Karpas-422 (cell line): ENCODE results near the gene GAL3ST3. TPM values are rescaled to one million over a fixed set of nuclear protein-coding genes. Genes with fewer than 3 reads are reported as not detected.

Source experiments
- DNase-seq: peaks from one replicate; pipeline ENCODE4 v3.0.0-alpha.2; 2015
- H2AFZ ChIP-seq: fragments of 200-600 bp; sonication (generic); 2 replicates; pipeline ENCODE4 v1.6.1; 2014; ENCODE audit warnings: antibody characterized with exemption, low read length, mixed read lengths
- H3K27ac ChIP-seq: fragments of 200-600 bp; sonication (generic); 2 replicates; pipeline ENCODE4 v1.5.1; 2014; ENCODE audit warnings: mild to moderate bottlenecking, low read length, moderate library complexity
- H3K27me3 ChIP-seq: fragments of 200-600 bp; sonication (generic); 2 replicates; pipeline ENCODE4 v1.6.1; 2014; ENCODE audit warnings: low read length, mixed read lengths
- H3K36me3 ChIP-seq: fragments of 200-600 bp; sonication (generic); 2 replicates; pipeline ENCODE4 v1.6.1; 2014; ENCODE audit warnings: low read length, mixed read lengths; ENCODE audit not compliant: insufficient read depth
- H3K4me1 ChIP-seq: fragments of 200-600 bp; sonication (generic); 2 replicates; pipeline ENCODE4 v1.6.1; 2014; ENCODE audit warnings: mild to moderate bottlenecking, low read length, mixed read lengths
- H3K4me2 ChIP-seq: fragments of 200-600 bp; sonication (generic); 2 replicates; pipeline ENCODE4 v1.6.1; 2014; ENCODE audit warnings: low read length, low read depth, mild to moderate bottlenecking; ENCODE audit not compliant: poor library complexity, severe bottlenecking
- H3K4me3 ChIP-seq: fragments of 200-600 bp; sonication (generic); 2 replicates; pipeline ENCODE4 v1.5.1; 2014; ENCODE audit warnings: mild to moderate bottlenecking, antibody characterized with exemption, low read length, mixed read lengths
- H3K79me2 ChIP-seq: fragments of 200-600 bp; sonication (generic); 2 replicates; pipeline ENCODE4 v1.6.1; 2014; ENCODE audit warnings: mild to moderate bottlenecking, low read length, mixed read lengths
- H3K9ac ChIP-seq: fragments of 200-600 bp; sonication (generic); 2 replicates; pipeline ENCODE4 v1.6.0; 2014; ENCODE audit warnings: low read length
- H3K9me2 ChIP-seq: fragments of 200-600 bp; sonication (generic), shearing (Covaris generic); replicated peaks from 2 replicates; pipeline ENCODE4 v1.6.0; 2014; ENCODE audit warnings: mild to moderate bottlenecking, low read length, moderate library complexity; ENCODE audit not compliant: insufficient read depth
- H3K9me3 ChIP-seq: fragments of 300-700, 200-600 bp; sonication (generic); 2 replicates; pipeline ENCODE4 v1.6.1; 2014; ENCODE audit warnings: low read length, mixed read lengths
- H4K20me1 ChIP-seq: fragments of 200-600 bp; sonication (generic); 2 replicates; pipeline ENCODE4 v1.6.1; 2014; ENCODE audit warnings: mild to moderate bottlenecking, antibody characterized with exemption, low read length, low read depth; ENCODE audit not compliant: insufficient read depth
- total RNA-seq: library from RNA; depleted of rRNA; stranded (reverse); fragments of >200 nt; shearing (Covaris generic); gene quantifications from 2 replicates; pipeline ENCODE4 v1.2.3, GENCODE V29; 2014; ENCODE audit warnings: low replicate concordance

Gene GAL3ST3
- total RNA-seq, 1 experiment from 2014 or later = not detected

- Histone ChIP-seq H3K4me2 (no peak overlapping the region), H3K27me3 (no peaks in the 10 kb centered on the region), H3K36me3 (peaks cover 43% of the 10 kb centered on the region), H3K9me2 (no peaks in the 10 kb centered on the region), H3K9me3 (no peaks in the 10 kb centered on the region), H4K20me1 (peaks cover 12% of the 10 kb centered on the region), H3K27ac (no peak overlapping the region), H3K9ac (no peak overlapping the region), H3K4me1 (peaks cover 22% of the 10 kb centered on the region), H3K4me3 (no peak overlapping the region), H2AFZ (no peak overlapping the region), H3K79me2 (peaks cover 40% of the 10 kb centered on the region)
- no peak for DNase-seq
Measured at GRCh38 chr11:66055021-66055420, 6.1 kb upstream of the GAL3ST3 start.

- Histone ChIP-seq H3K9me2 (no peaks in the 10 kb centered on the region), H3K9ac (peak overlapping the region; percentile 98), H3K4me2 (peak overlapping the region; percentile 93), H4K20me1 (peaks cover 12% of the 10 kb centered on the region), H2AFZ (no peak overlapping the region; the same call in 1 of the 2 replicates), H3K27ac (peak overlapping the region; percentile 48), H3K4me1 (peaks cover 26% of the 10 kb centered on the region), H3K4me3 (peak overlapping the region; percentile 98), H3K79me2 (peaks cover 40% of the 10 kb centered on the region), H3K27me3 (no peaks in the 10 kb centered on the region), H3K36me3 (peaks cover 33% of the 10 kb centered on the region; the same call in 1 of the 2 replicates), H3K9me3 (no peaks in the 10 kb centered on the region)
- DNase-seq = no peak
Measured at GRCh38 chr11:66052664-66052982, 3.7 kb upstream of the GAL3ST3 start.

GRCh38 chr11:66051766-66052663 lies 3.1 kb upstream of the GAL3ST3 start, which contains the start of gene SF3B2:
SF3B2 (plus strand) TSS chr11:66052364; CDS start chr11:66052385, 21 bp downstream.
- H3K36me3 ChIP-seq = peaks cover 30% of the 10 kb centered on the region; the same call in 1 of the 2 replicates
- peaks cover 40% of the 10 kb centered on the region for H3K79me2 ChIP-seq
- no peaks in the 10 kb centered on the region for H3K27me3 ChIP-seq
- DNase-seq = peak; percentile 99
- no peaks in the 10 kb centered on the region for H3K9me3 ChIP-seq
- peak within 1 kb of the TSS; percentile 98 for H3K9ac ChIP-seq
- no peaks in the 10 kb centered on the region for H3K9me2 ChIP-seq
- H2AFZ ChIP-seq = peak within 1 kb of the TSS; percentile 33; the same call in 1 of the 2 replicates
- H4K20me1 ChIP-seq = peaks cover 12% of the 10 kb centered on the region
- H3K27ac ChIP-seq = peak within 1 kb of the TSS; percentile 60
- peak within 1 kb of the TSS; percentile 93 for H3K4me2 ChIP-seq
- peak within 1 kb of the TSS; percentile 98 for H3K4me3 ChIP-seq
- peaks cover 26% of the 10 kb centered on the region for H3K4me1 ChIP-seq

- Histone ChIP-seq H3K4me3 (peak overlapping the region; percentile 98), H3K4me1 (peaks cover 26% of the 10 kb centered on the region), H3K27me3 (no peaks in the 10 kb centered on the region), H3K4me2 (peak overlapping the region; percentile 85), H3K9me2 (no peaks in the 10 kb centered on the region), H3K36me3 (peaks cover 24% of the 10 kb centered on the region; the same call in 1 of the 2 replicates), H2AFZ (peak overlapping the region; percentile 33; the same call in 1 of the 2 replicates), H3K27ac (peak overlapping the region; percentile 60), H3K79me2 (peaks cover 37% of the 10 kb centered on the region), H3K9ac (peak overlapping the region; percentile 75), H3K9me3 (no peaks in the 10 kb centered on the region), H4K20me1 (peaks cover 12% of the 10 kb centered on the region)
- peak; percentile 52 for DNase-seq
Measured at GRCh38 chr11:66051371-66051765, 2.4 kb upstream of the GAL3ST3 start.

- Histone ChIP-seq H3K4me3 (peak overlapping the region; percentile 98), H3K9me3 (no peaks in the 10 kb centered on the region), H3K36me3 (peaks cover 20% of the 10 kb centered on the region; the same call in 1 of the 2 replicates), H3K27me3 (no peaks in the 10 kb centered on the region), H3K9ac (peak overlapping the region; percentile 75), H3K79me2 (peaks cover 34% of the 10 kb centered on the region), H3K27ac (no peak overlapping the region), H3K4me1 (peaks cover 28% of the 10 kb centered on the region), H3K9me2 (no peaks in the 10 kb centered on the region), H2AFZ (peak overlapping the region; percentile 33; the same call in 1 of the 2 replicates), H3K4me2 (peak overlapping the region; percentile 85), H4K20me1 (peaks cover 12% of the 10 kb centered on the region)
- no peak for DNase-seq
Measured at GRCh38 chr11:66050581-66051231, 1.7 kb upstream of the GAL3ST3 start.

GRCh38 chr11:66047541-66048365 lies 1.2 kb downstream of the GAL3ST3 start:
- DNase-seq = no peak
- Histone ChIP-seq H3K9ac (peak overlapping the region; percentile 9; the same call in 1 of the 2 replicates), H2AFZ (no peak overlapping the region), H3K4me2 (no peak overlapping the region), H3K79me2 (peaks cover 6% of the 10 kb centered on the region), H3K9me2 (no peaks in the 10 kb centered on the region), H3K27ac (no peak overlapping the region), H3K36me3 (no peaks in the 10 kb centered on the region), H3K4me1 (peaks cover 34% of the 10 kb centered on the region), H3K4me3 (no peak overlapping the region), H3K9me3 (no peaks in the 10 kb centered on the region), H4K20me1 (peaks cover 3% of the 10 kb centered on the region; the same call in 1 of the 2 replicates), H3K27me3 (no peaks in the 10 kb centered on the region)

- no peaks in the 10 kb centered on the region for H3K27me3 ChIP-seq
- no peaks in the 10 kb centered on the region for H3K9me2 ChIP-seq
- H3K9me3 ChIP-seq = no peaks in the 10 kb centered on the region
- H2AFZ ChIP-seq = no peak overlapping the region
- no peaks in the 10 kb centered on the region for H4K20me1 ChIP-seq
- no peaks in the 10 kb centered on the region for H3K79me2 ChIP-seq
- H3K4me1 ChIP-seq = peaks cover 34% of the 10 kb centered on the region
- H3K4me3 ChIP-seq = no peak overlapping the region
- H3K9ac ChIP-seq = no peak overlapping the region
- no peak overlapping the region for H3K4me2 ChIP-seq
- DNase-seq = no peak
- no peaks in the 10 kb centered on the region for H3K36me3 ChIP-seq
- H3K27ac ChIP-seq = no peak overlapping the region
Measured at GRCh38 chr11:66046901-66047300, 2.1 kb downstream of the GAL3ST3 start.
